HG03045 (cell line): Measurements from ENCODE around the gene STPG4.

Source experiments
- ATAC-seq: cut with Tn5 transposase; IDR thresholded peaks from one replicate; pipeline ENCODE4 v1.9.1; 2021; ENCODE audit warnings: mild to moderate bottlenecking, moderate library complexity; ENCODE audit not compliant: unreplicated experiment

Gene STPG4

GRCh38 chr2:47037678-47038077 lies 117.4 kb downstream of the STPG4 start:
- no peak for ATAC-seq
